Rectal smooth muscle tissue (tissue), 1 donor: ENCODE data around the gene NKIRAS2.

Experiments used
- H3K27ac ChIP-seq: one replicate; pipeline ENCODE4 v1.7.0; 2013; ENCODE audit warnings: low read depth, low read length, inconsistent platforms
- H3K27me3 ChIP-seq: one replicate; pipeline ENCODE4 v1.7.0; 2013; ENCODE audit warnings: low read length; ENCODE audit not compliant: control insufficient read depth, insufficient read depth
- H3K36me3 ChIP-seq: one replicate; pipeline ENCODE4 v1.7.0; 2013; ENCODE audit warnings: low read length; ENCODE audit not compliant: control insufficient read depth, insufficient read depth
- H3K4me1 ChIP-seq: one replicate; pipeline ENCODE4 v1.7.0; 2013; ENCODE audit warnings: low read length; ENCODE audit not compliant: control insufficient read depth, insufficient read depth
- H3K4me3 ChIP-seq: one replicate; pipeline ENCODE4 v1.7.0; 2013; ENCODE audit warnings: low read length
- H3K9ac ChIP-seq: one replicate; pipeline ENCODE4 v1.7.0; 2013; ENCODE audit warnings: low read length

NKIRAS2 gene

GRCh38 chr17:42071810-42072209 is 51.9 kb downstream of the NKIRAS2 start:
- Histone ChIP-seq H3K27ac (no peak overlapping the region), H3K36me3 (no peaks in the 10 kb centered on the region), H3K4me3 (no peak overlapping the region), H3K9ac (no peak overlapping the region), H3K27me3 (peaks cover 18% of the 10 kb centered on the region), H3K4me1 (no peaks in the 10 kb centered on the region)

GRCh38 chr17:42072323-42073187 is 52.7 kb downstream of the NKIRAS2 start:
- Histone ChIP-seq H3K9ac (no peak overlapping the region), H3K27ac (no peak overlapping the region), H3K4me1 (no peaks in the 10 kb centered on the region), H3K27me3 (peaks cover 18% of the 10 kb centered on the region), H3K36me3 (no peaks in the 10 kb centered on the region), H3K4me3 (no peak overlapping the region)
